NCI-H2196 treated with DMSO at 0.1 percent for 48 hours (cell line): Measurements from ENCODE around the gene MDM2.

Experiments
- DNase-seq: peaks from one replicate; lab custom pipeline; 2025; ENCODE audit not compliant: unreplicated experiment; lab: John Stamatoyannopoulos, UW

The MDM2 gene

DNA sequence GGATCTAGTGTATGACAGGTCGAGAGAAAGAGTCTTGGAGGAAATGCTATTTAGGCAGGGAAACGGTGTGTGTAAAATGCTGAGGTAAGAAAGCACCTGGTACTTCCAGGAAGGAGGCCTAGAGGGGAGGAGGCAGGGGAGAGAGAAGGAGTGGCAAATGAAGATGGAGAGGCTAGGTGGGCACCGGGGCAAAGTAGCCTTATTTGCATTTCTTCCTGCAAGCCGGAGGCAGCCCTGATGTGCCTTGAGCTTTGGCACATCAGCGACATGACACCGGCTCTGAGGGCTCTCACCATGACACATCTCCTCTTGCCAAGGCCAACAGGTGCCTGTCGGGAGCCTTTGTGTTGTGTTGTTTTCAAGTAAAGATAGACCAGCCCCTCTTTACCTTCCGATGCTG is 63.4 kb downstream of the MDM2 start:
- DNase-seq: no peak

DNA sequence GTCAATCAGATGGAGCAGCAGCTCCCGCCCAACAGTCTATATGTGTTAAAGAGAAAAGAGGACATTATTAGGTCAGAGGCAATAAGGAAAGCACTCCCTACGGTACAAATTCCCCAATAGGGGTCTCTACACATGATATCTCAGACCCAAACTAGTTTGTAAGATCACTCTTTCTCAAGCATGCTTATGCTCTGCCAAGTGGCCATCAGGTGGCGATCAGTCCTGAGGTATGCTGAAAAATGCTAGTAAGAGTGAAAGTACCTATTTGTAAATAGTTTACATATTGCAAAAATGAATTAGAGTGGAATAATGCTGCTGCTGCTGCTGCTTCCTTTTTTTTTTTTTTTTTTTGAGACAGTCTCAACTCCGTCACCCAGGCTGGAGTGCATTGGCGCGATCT is 63.9 kb downstream of the MDM2 start:
- no peak for DNase-seq

DNA sequence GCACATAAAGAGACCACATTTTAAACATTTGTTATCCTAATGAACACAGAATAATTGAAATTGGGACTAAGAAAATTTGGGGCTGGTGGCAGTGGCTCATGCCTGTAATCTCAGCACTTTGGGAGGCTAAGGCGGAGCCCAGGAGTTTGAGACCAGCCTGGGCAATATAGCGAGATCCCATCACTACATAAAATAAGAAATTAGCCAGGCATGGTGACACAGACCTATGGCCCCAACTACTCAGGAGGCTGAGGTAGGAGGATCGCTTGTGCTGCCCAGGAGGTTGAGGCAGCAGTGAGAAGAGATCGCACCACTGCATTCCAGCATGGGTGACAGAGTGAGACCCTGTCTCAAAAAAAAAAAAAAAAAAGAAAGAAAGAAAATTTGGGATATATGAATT is 65.3 kb downstream of the MDM2 start:
- DNase-seq: no peak

DNA sequence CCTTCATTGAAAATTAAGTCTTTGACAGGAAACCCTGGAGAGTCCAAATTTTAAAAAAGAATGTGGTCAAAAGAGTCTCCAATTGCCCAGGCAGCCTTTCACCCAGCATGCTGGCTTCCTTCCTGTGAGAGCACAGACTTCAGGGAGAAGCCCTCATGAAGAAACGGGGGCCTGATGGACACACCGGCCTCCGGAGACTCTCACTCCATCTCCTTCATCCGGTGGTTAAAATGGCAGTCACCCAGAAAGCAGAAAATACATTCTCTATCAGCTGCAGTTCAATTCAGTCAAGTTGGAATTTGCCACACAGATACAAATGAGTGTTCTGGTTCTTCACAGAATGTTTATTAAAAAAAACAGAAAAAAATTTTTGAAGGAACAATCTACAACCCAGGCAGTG is 68.5 kb downstream of the MDM2 start:
- no peak for DNase-seq

DNA sequence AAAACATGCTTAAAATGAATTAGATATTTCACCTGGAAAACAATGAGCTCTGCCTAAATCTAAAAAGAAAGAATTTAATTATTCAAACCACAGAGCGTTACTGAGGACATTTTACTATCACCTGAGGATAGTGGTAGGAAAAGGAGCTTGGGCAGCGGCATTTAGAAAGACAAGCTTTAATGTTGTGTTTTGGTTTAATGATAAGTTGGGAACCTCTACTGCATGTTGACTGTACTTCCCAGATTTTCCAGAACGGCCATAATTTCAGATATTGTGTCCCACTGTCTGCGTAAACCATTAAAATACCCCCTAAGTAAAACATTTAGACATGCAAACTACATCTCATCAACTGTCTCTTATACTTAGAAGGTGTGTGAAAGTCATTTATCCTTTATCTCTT is 69.6 kb downstream of the MDM2 start:
- no peak for DNase-seq

DNA sequence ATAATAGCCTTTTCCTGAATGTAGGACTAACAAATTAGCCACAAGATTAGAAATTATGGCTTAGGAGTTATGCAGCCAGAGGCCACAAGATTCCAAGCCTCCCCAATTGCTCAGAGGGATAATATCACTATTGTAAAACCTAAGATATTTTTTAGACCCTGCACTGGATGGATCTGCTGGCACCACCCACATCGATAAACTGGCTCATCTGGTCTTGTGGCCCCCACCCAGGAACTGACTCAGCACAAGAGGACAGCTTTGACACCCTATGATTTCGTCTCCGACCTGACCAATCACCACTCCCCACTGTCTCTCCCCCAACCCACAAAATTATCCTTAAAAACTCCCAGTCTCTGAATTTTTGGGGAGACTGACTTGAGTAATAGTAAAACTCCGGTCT is 70.3 kb downstream of the MDM2 start:
- no peak for DNase-seq

DNA sequence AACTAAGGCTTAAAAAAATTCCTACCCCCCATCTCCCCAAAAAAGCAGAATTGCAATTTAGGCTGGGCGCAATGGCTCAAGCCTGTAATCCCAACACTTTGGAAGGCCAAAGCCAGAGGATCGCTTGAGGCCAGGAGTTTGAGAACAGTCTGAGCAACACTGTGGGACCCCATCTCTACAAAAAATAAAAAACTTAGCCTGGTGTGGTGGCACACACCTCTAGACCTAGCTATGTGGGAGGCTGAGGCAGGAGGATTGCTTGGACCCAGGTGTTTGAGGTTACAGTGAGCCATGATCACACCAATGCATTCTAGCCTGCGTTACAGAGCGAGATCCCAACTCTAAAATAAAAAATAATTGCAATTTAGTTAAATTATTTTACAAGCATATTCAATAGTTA is 70.9 kb downstream of the MDM2 start:
- DNase-seq: no peak

DNA sequence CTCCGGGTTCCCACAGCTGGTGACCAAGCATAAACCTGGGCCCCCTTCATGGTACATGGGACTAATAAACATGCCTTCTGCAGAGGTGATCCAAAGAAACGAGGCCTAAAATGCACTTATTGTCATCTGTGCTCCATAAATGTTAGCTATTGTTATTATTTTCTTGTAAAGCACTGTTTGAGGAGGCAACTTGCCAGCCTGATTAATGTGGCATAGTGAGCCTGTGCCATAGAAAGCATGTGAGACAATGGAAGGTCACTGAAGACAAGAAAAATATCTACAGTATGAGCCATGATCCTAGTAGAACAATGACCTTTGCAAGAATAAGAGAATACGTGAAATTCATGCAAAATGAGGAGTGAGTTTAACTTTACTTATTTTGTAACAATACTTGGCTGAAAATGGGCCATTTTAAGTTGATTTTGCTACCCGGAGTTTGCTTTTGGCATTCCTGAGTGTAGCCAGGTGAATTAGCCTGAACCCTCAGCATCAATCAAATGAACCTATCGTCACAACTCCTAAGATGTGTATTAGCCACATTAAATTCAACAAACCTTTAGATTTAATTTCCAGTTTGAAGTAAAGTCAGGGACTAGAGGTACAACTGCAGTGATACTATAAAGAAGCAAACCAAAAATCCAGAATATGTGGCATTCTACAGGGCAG is 72.8 kb downstream of the MDM2 start:
- no peak for DNase-seq

DNA sequence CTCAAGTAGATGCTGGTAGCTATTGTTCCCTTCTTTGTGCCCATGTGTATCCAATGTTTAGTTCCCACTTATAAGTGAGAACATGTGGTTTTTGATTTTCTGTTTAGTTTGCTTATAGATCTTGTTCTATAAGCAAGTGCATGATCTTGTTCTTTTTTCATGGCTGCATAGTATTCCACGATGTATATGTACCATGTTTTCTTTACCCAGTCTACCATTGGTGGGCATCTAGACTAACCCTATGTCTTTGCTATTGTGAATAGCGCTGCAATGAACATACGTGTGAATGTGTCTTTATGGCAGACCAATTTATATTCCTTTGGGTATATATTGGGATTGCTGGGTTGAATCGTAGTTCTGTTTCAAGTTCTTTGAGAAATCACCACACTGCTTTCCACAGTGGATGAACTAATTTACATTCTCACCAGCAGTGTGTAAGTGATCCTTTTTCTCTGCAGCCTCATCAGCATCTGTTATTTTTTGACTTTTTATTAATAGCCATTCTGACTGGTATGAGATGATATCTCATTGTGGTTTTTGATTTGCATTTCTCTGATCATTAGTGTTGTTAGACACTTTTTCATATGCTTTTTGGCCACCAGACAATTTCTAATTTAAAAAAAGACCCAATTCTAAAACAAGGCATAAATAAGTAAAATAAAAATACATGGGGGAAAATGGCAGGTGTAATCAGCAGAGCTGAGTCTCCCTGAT is 74.4 kb downstream of the MDM2 start:
- no peak for DNase-seq

DNA sequence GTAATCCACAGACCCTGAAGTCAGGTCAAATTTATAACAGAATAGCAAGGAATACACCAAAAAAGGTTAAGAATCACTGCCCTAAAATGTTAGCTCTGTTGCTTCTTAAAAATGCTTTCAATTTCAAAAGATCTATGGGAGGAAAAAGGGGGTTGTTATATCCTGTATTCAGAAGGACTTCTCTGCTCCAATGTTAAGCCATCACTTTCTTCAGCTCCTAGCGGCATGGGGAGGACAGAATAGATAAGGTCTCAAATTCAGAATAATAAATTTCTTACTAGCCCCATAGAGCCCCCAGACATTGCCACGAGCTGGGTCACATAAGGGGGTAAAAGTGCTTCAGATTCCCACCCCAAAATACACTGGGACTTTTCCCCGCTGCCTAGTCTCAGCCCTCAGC is 75.2 kb downstream of the MDM2 start:
- no peak for DNase-seq

DNA sequence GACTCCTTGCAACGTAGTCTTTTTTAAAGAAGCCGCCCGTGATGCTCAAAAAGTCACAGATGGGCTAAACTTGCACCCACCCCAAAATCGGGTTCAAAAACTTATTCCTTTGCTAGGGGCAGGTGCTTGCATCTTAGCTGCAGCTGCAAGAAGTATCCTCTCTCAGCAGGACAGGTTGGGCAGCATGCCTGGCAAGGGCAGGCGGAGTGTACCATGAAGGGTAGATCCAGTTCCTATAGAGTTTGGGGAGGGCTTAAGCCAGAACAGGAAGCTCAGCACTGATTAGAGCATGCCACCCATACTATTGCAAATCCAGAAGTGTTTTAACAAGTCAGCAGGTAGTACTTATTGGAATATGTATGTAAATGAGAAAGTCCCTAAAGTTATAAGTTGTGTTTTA is 76.3 kb downstream of the MDM2 start:
- DNase-seq: no peak

DNA sequence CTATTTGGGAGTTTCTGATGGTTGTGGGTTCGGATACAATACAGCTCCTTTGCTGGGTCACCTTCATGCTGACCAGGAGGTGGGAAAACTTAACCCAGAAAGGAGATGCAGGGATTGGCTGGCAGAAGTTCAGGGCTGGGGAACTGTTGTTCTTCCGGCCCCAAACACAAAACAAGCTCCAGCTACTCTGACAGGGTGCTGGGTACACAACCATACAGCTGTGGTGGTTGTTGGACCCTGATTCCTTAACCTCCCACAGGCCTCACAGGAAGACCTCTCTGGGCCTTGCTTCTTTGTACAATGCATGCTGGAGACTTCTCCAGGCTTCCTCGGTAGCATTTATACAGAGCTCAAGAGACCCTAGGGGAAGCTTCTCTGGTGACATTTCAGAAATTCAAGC is 77.4 kb downstream of the MDM2 start:
- DNase-seq: no peak

DNA sequence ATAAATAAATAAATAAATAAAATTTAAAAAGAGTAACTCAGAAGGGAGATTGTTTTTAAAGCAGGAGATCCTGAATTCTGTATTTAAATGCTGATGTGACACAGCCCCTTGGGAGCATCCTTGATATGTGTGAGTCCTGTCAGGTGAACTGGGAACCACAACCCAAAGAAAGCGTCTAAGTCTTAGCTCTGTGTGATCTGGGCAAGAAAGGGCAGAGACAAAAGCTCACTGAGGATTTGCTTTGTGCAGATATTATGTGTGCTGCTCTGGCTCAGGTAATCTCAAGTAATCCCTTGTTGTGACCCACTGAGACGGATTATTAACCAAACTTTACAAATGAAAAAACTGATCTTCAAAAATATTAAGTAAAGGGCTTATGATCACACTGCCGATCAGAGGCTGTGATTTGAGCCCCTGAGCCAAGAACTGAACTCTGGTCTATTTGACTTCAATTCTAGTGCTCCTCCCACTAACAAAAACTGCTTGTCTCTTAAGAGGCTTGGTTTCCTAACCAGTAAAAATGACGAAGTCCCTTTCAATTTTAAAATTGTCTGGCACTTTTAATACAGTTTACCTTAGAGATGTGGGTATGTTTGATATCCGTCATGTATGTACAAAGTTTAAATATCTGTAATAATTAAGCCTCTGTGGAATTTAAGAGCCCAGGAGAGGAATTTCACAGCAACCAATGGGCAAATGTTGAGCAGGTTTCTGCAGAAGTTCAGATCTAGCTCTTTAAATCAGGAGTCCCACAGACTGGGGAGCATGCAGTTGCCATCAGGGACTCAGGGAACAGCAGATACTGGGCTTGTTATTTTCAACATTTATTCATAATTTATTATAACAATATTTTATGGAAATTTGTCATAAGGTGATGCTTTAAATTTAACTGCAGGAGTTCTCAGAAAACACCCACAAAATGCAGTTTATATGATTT is 78.9 kb downstream of the MDM2 start:
- DNase-seq: no peak

DNA sequence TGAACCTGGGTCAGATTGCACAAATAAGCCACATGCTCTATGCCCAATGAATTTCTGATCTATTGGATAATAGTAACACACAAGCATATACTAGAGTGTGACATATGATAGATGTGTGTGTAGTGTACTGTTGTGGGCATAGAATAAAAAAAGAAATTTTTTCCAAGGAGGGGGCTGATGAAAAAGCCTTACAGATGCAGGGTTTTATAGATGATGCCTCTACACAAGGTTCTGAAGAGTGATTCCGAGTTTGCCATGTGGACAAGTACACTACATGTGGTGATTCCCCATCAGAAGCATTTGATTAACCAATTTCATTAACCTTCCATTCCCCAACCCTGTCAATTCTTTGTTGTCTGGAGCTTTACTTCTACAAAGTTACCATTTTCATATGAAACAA is 79.7 kb downstream of the MDM2 start:
- no peak for DNase-seq

DNA sequence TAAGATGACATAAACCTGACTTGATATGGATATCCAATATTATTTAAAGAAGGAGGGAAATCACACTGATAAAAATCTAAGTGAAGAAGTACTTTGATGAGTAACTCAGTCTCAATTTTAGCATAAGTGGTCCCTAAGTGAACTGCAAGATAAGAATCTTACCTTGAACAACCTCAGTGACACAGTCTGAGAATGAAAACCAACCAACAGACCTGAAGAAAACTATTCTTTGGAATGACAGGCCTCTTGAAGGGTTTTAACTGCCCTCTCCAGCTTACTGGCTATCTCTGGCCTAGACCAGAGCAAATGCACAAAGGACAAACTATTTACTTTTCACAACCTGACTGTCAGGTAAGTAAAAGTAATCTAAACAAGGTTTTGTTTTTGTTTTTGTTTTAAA is 80.3 kb downstream of the MDM2 start:
- no peak for DNase-seq

DNA sequence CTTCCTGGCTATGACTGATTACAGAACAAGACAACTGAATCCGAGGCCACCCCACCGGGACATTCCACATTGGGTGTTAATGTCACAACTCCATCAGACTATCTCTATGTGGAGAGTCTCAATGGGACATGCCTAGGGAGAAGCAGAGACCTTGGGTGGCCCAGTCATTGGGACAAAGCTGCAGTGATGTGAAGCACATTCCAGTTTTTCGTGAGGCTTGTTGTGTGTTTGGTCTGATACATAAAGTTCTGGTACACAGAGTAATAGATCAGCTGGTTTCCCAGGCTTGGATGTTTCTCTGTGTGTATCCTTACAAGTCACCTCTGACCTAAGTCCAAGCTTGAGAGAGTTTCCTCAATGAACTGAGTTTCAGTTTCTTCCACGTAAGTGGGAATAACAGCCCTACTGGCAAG is 82.7 kb downstream of the MDM2 start:
- no peak for DNase-seq

DNA sequence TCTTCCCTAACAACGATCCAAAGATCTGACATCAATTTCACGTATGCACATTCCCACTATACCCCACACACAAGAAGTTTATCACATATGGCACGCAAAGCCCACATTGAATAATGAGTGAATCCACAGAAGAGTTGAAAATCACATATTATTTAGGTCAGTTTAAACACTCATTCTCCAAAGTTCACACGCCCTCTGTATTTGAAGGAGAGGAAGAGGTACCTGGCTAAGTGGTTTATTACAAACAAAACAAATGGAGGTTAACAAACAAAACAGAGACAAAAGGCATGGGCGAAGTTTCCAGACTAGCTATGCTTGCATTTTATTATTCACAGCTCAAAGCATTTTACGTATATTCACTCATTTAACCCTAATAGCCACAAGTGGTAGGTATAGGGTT is 83.2 kb downstream of the MDM2 start:
- no peak for DNase-seq

DNA sequence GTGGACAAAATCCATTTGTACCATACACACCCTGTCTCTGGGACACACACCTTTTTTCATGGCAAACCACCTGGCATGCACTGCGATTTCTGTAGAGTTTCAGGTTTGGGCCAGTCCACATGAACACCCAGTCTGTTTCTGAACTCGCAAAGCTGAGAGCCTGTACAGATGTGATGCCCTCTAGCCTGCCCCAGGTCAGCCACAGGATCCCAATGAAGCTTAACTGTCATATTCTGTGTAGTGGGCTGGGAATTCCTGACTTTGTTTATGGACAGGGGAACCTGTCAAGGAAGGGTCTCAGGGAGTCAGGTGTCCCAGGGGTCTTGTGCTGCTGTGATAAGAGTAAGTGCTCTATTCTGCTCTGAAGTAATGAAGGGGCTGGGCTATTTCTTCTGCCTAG is 85.2 kb downstream of the MDM2 start:
- no peak for DNase-seq

DNA sequence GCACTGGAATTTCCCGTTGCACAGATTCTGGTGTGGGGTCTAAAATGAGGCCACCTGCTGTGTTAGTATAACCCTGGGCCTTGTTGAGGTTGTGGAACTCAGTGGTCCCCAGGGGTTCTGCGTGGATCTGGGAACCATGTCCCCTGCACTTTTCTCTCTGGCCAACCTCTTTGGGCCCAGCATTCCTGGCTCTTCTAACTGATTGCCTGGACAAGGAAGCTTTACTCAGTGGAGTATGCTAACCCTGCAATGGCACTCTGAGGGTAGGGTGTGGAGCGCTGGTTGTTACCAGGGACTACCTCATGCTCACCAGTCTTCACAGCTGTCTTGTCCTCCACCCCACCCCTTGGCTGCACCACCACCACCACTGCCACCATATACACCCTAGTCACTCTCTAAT is 85.8 kb downstream of the MDM2 start:
- no peak for DNase-seq

DNA sequence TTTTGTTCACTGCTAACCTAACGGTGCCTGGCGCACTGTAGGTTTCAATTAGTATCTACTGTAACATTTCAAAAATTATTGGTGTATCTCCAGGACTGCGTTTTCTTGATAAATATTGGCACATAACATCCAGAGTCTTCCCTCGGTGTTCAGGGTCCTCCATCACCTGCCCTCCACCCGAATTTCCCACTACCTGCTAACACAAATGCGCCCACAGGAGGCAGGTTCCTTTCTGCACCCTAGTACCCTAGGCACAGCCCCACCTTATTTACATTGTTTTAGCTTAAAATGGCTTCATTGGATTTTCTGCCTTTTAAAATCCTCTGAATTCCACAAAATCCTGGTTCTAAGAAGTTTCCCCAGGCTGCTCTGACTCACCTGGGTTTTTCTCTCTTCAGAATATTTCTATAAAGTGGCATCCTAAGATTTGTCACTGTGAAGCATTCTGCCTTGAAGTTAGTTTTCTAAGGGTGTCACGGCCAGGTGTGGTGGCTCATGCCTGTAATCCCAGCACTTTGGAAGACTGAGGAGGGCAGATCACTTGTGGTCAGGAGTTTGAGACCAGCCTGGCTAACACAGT is 86.4 kb downstream of the MDM2 start:
- no peak for DNase-seq

DNA sequence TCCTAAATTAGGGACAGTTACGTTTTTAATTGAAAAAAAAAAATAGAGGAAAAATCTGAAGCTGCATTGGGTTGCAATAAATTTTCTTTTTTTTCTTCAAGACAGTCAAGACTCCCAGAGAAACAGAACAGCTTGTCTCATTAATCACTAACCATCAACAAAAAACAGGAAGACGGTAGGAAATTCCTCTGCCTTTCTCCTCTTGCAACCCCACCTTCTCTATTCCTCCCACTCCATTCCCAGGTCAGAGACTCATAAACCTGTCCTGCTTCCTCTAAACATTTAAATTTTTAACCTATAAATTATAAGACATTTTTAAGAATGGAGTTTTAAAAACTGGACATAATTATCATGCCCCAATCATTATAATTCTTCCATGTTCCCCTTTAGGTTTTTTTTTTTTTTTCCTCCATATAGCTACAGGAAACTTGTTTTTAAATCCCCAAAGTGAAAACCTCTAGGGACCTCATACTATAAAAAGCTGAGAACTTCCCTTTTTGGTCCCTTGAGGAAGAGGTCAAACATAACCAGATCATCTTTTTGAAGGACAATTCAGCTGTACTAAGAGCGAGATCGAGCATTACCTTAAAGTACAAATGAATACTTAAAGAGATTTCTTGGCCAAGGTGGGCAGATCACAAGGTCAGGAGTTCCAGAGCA is 89.0 kb downstream of the MDM2 start:
- no peak for DNase-seq
